HUES6 (cell line): ENCODE measurements around the gene GPR179.

Experiments
- H3K27ac ChIP-seq: 2 replicates; pipeline ENCODE4 v1.7.0; 2013; ENCODE audit warnings: low read depth, mild to moderate bottlenecking, low read length, inconsistent platforms
- H3K27me3 ChIP-seq: 2 replicates; pipeline ENCODE4 v1.6.1; 2013; ENCODE audit warnings: low read length; ENCODE audit not compliant: control insufficient read depth, insufficient read depth
- H3K36me3 ChIP-seq: 2 replicates; pipeline ENCODE4 v1.6.1; 2013; ENCODE audit warnings: low read length; ENCODE audit not compliant: control insufficient read depth, insufficient read depth
- H3K4me1 ChIP-seq: 2 replicates; pipeline ENCODE4 v1.6.1; 2013; ENCODE audit warnings: low read length; ENCODE audit not compliant: control insufficient read depth, insufficient read depth
- H3K4me3 ChIP-seq: 2 replicates; pipeline ENCODE4 v1.5.1; 2013; ENCODE audit warnings: low read depth, low read length
- H3K9ac ChIP-seq: one replicate; pipeline ENCODE4 v1.6.1; 2013; ENCODE audit warnings: mild to moderate bottlenecking, low read length
- H3K9me3 ChIP-seq: 2 replicates; pipeline ENCODE4 v1.6.1; 2013; ENCODE audit warnings: low read depth, low read length; ENCODE audit not compliant: control insufficient read depth, insufficient read depth

Gene GPR179

GRCh38 chr17:38343608-38344419, at the start of gene GPR179:
TSS of gene GPR179 (minus strand) at chr17:38343956. CDS start at chr17:38343789, 167 bp downstream.
- no peak within 1 kb of the TSS for H3K9ac ChIP-seq
- no peak within 1 kb of the TSS for H3K4me3 ChIP-seq
- H3K36me3 ChIP-seq, result no peaks in the 10 kb centered on the region
- H3K4me1 ChIP-seq, result peaks cover 12% of the 10 kb centered on the region
- no peak within 1 kb of the TSS for H3K27ac ChIP-seq
- H3K27me3 ChIP-seq, result no peaks in the 10 kb centered on the region
- H3K9me3 ChIP-seq, result no peaks in the 10 kb centered on the region

GRCh38 chr17:38379448-38379847, 35.7 kb upstream of the GPR179 start:
- no peaks in the 10 kb centered on the region for H3K27me3 ChIP-seq
- no peaks in the 10 kb centered on the region for H3K9me3 ChIP-seq
- H3K36me3 ChIP-seq, result peaks cover 57% of the 10 kb centered on the region
- no peak overlapping the region for H3K27ac ChIP-seq
- H3K4me1 ChIP-seq, result no peaks in the 10 kb centered on the region
- no peak overlapping the region for H3K9ac ChIP-seq
- H3K4me3 ChIP-seq, result no peak overlapping the region

GRCh38 chr17:38369124-38369886, 25.5 kb upstream of the GPR179 start:
- Histone ChIP-seq H3K27me3 (no peaks in the 10 kb centered on the region), H3K36me3 (peaks cover 71% of the 10 kb centered on the region), H3K27ac (no peak overlapping the region), H3K4me1 (no peaks in the 10 kb centered on the region), H3K9ac (no peak overlapping the region), H3K9me3 (no peaks in the 10 kb centered on the region), H3K4me3 (no peak overlapping the region)

GRCh38 chr17:38364741-38365140, 21.0 kb upstream of the GPR179 start:
- Histone ChIP-seq H3K4me1 (peaks cover 9% of the 10 kb centered on the region), H3K36me3 (peaks cover 41% of the 10 kb centered on the region), H3K9ac (no peak overlapping the region), H3K27me3 (no peaks in the 10 kb centered on the region), H3K27ac (no peak overlapping the region), H3K9me3 (no peaks in the 10 kb centered on the region), H3K4me3 (no peak overlapping the region)

- Histone ChIP-seq H3K27me3 (no peaks in the 10 kb centered on the region), H3K4me1 (peaks cover 12% of the 10 kb centered on the region), H3K9me3 (no peaks in the 10 kb centered on the region), H3K36me3 (peaks cover 26% of the 10 kb centered on the region), H3K4me3 (no peak overlapping the region), H3K27ac (no peak overlapping the region), H3K9ac (no peak overlapping the region)
Measured at GRCh38 chr17:38363016-38363415, 19.3 kb upstream of the GPR179 start.

GRCh38 chr17:38361694-38362465, 18.1 kb upstream of the GPR179 start:
- Histone ChIP-seq H3K27me3 (no peaks in the 10 kb centered on the region), H3K36me3 (peaks cover 20% of the 10 kb centered on the region), H3K27ac (no peak overlapping the region), H3K4me3 (no peak overlapping the region), H3K9me3 (no peaks in the 10 kb centered on the region), H3K9ac (no peak overlapping the region), H3K4me1 (peaks cover 12% of the 10 kb centered on the region)

- no peaks in the 10 kb centered on the region for H3K27me3 ChIP-seq
- peak overlapping the region; percentile 33; the same call in 1 of the 2 replicates for H3K27ac ChIP-seq
- no peaks in the 10 kb centered on the region for H3K9me3 ChIP-seq
- peaks cover 28% of the 10 kb centered on the region for H3K4me1 ChIP-seq
- H3K36me3 ChIP-seq, result no peaks in the 10 kb centered on the region
- no peak overlapping the region for H3K9ac ChIP-seq
- H3K4me3 ChIP-seq, result no peak overlapping the region
Measured at GRCh38 chr17:38358586-38359513, 15.1 kb upstream of the GPR179 start.

- Histone ChIP-seq H3K27me3 (no peaks in the 10 kb centered on the region), H3K9ac (no peak overlapping the region), H3K4me3 (no peak overlapping the region), H3K36me3 (no peaks in the 10 kb centered on the region), H3K27ac (no peak overlapping the region), H3K4me1 (peaks cover 34% of the 10 kb centered on the region), H3K9me3 (no peaks in the 10 kb centered on the region)
Measured at GRCh38 chr17:38357486-38358123, 13.8 kb upstream of the GPR179 start.

GRCh38 chr17:38355251-38355650, 11.5 kb upstream of the GPR179 start:
- Histone ChIP-seq H3K9me3 (no peaks in the 10 kb centered on the region), H3K36me3 (no peaks in the 10 kb centered on the region), H3K4me3 (no peak overlapping the region), H3K4me1 (peaks cover 36% of the 10 kb centered on the region), H3K9ac (peak overlapping the region; percentile 3), H3K27ac (no peak overlapping the region), H3K27me3 (no peaks in the 10 kb centered on the region)

GRCh38 chr17:38354466-38354865, 10.7 kb upstream of the GPR179 start:
- Histone ChIP-seq H3K9me3 (no peaks in the 10 kb centered on the region), H3K27me3 (no peaks in the 10 kb centered on the region), H3K36me3 (no peaks in the 10 kb centered on the region), H3K4me3 (no peak overlapping the region), H3K4me1 (peaks cover 38% of the 10 kb centered on the region), H3K27ac (no peak overlapping the region), H3K9ac (no peak overlapping the region)
